GM12865 (cell line): ENCODE data around the gene ATP8A1.

Experiments
- DNase-seq: peaks from one replicate; pipeline ENCODE4 v3.0.0; 2010; ENCODE audit warnings: low read depth
- H3K4me3 ChIP-seq: 2 replicates; pipeline ENCODE4 v1.5.1; 2011; ENCODE audit warnings: mild to moderate bottlenecking, low read depth, low read length, control low read depth
- TF ChIP-seq, protein P1 (sequence below): IDR thresholded peaks from 2 replicates; pipeline ENCODE4 v1.5.1; 2011; ENCODE audit warnings: low read length, control low read depth, low read depth, inconsistent platforms; ENCODE audit not compliant: insufficient read depth; ENCODE audit errors: missing control alignments

Gene ATP8A1

GRCh38 chr4:42579903-42580302 is 77.0 kb downstream of the ATP8A1 start:
- DNase-seq = no peak
- TF ChIP-seq, protein P1, sequence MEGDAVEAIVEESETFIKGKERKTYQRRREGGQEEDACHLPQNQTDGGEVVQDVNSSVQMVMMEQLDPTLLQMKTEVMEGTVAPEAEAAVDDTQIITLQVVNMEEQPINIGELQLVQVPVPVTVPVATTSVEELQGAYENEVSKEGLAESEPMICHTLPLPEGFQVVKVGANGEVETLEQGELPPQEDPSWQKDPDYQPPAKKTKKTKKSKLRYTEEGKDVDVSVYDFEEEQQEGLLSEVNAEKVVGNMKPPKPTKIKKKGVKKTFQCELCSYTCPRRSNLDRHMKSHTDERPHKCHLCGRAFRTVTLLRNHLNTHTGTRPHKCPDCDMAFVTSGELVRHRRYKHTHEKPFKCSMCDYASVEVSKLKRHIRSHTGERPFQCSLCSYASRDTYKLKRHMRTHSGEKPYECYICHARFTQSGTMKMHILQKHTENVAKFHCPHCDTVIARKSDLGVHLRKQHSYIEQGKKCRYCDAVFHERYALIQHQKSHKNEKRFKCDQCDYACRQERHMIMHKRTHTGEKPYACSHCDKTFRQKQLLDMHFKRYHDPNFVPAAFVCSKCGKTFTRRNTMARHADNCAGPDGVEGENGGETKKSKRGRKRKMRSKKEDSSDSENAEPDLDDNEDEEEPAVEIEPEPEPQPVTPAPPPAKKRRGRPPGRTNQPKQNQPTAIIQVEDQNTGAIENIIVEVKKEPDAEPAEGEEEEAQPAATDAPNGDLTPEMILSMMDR = no peak

DNA sequence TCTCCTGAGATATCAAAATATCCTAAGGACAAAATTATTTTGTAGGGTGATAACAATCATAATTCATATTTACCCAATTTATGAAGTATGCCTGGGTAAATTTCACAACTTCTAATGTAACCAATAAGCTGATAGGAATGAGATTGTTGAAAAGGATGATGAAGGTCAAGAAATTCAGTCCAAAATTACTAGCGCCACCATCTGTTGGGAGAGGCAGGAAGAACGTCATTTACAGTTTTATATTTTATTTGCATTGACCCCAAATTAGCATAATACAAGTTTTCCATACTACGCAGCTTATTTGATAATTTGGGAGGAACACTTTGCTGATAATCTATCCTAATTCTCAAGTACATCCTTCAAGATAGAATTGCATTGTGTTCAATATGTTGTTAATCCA is 78.7 kb downstream of the ATP8A1 start:
- TF ChIP-seq, protein P1 = no peak
- no peak overlapping the region for H3K4me3 ChIP-seq
- DNase-seq = no peak

More at GRCh38 chr4:42579903-42580302, 77.0 kb downstream of the ATP8A1 start:
- H3K4me3 ChIP-seq = no peak overlapping the region

DNA sequence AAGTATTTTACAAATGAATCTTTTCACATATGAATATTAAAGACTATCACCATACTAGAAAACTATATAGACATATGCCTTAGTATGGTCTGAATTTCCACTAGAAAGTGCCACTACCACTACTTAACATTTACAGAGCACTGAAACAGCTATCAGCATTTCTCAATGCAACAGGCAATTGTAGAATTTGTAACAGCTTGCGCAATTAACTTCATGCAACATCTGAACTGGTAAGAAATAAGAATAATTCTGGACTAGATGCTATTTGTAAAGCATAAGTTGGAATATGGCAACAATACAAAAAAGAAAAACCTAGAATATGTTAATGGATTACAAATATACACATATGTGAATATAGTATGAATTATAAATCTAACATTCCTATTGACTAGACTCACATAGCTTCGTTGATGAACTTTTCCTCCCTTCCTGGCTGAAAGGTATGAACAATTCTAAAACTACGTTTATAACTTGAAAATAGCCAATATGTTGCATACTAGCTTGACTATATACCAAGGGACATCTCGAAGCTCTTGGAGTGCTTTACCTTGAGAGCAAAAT is 82.0 kb downstream of the ATP8A1 start:
- no peak for DNase-seq
- H3K4me3 ChIP-seq = no peak overlapping the region
- TF ChIP-seq, protein P1 = no peak

GRCh38 chr4:42573249-42573648 is 83.7 kb downstream of the ATP8A1 start:
- no peak overlapping the region for H3K4me3 ChIP-seq
- TF ChIP-seq, protein P1 = no peak
- no peak for DNase-seq

DNA sequence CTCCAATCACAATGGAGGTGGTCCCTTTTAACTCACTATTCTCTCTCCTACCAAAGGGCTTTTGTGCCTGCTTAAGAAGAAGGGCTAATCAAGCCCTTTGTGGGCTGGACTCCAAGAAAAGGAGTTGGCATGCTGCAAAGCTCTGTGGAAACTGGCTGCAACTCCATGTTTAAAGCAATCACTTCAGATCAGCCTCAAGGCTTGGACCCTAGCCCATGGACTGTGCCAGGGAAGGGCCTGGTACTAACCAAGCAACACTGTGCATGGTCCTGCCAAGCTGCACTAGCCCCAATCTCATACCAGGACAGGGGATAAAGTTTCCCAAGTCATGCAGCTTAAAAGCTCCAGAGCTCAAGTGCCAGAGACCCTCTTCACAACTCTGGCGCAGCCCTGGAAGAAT is 86.7 kb downstream of the ATP8A1 start:
- DNase-seq = no peak
- TF ChIP-seq, protein P1 = no peak
- no peak overlapping the region for H3K4me3 ChIP-seq

- TF ChIP-seq, protein P1 = peak; percentile 69
- DNase-seq = peak; percentile 85
- H3K4me3 ChIP-seq = no peak overlapping the region
Observed at GRCh38 chr4:42568610-42569207, 88.2 kb downstream of the ATP8A1 start.

DNA sequence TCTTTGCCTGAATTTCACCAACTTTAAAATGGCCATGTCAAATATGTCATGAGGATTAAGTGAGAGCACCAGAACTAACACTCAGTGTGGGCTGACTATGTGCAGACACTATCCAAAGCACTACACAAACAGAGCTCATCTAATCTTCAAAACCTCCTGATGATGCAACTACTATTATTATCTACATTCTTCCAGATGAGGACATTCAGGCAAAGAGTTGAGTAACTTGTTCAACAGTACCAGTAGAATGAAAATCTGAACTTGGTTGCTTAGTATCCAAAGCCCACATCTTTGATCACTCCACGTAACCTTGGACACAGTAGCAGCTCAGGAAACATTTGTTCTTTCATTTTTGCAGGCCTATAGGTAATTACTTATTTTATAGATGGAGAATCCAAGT is 90.1 kb downstream of the ATP8A1 start:
- H3K4me3 ChIP-seq = no peak overlapping the region
- no peak for DNase-seq
- TF ChIP-seq, protein P1 = no peak
